ENCODE data around the gene SMLR1.

- TF ChIP-seq TARDBP (IDR thresholded peaks at IDR 0.05): no peak
- TF ChIP-seq FOXK2 (IDR thresholded peaks at IDR 0.05): no peak
- TF ChIP-seq LEF1 (IDR thresholded peaks at IDR 0.05; ENCODE audit: borderline replicate concordance): no peak
- no peak for TF ChIP-seq NFRKB (IDR thresholded peaks at IDR 0.05)
- TF ChIP-seq SUZ12 (IDR thresholded peaks at IDR 0.05): no peak
- TF ChIP-seq FOXA1 (IDR thresholded peaks at IDR 0.05): no peak
Observed at GRCh38 chr6:130839379-130839778, 12.2 kb downstream of the SMLR1 start.

Data from HEK293T (cell line).